Immature natural killer cell (primary cell): Measurements from ENCODE around the gene TKT. TPM values are rescaled to one million over a fixed set of nuclear protein-coding genes. Genes with fewer than 3 reads are reported as not detected.

Experiments used
- DNase-seq, 3 donors: peaks; one replicate each; pipeline ENCODE4 v3.0.0; 2022; ENCODE audit warnings: mixed read lengths in 1 of 3
- H3K27ac Mint-ChIP-seq, 6 donors: one replicate each; pipeline ENCODE4 v1.8.0; 2020; ENCODE audit warnings: mixed read lengths in 6 of 6, mild to moderate bottlenecking in 5 of 6, inconsistent platforms in 4 of 6, moderate library complexity in 3 of 6
- H3K27me3 Mint-ChIP-seq, 3 donors: one replicate each; pipeline ENCODE4 v1.8.0; 2020 to 2021; ENCODE audit warnings: low read depth in 3 of 3, mild to moderate bottlenecking in 3 of 3, mixed read lengths in 3 of 3, moderate library complexity in 3 of 3, inconsistent platforms in 1 of 3
- H3K36me3 Mint-ChIP-seq, 3 donors: one replicate each; pipeline ENCODE4 v1.8.0; 2020; ENCODE audit warnings: mixed read lengths in 3 of 3, inconsistent platforms in 2 of 3, mild to moderate bottlenecking in 2 of 3
- H3K4me1 Mint-ChIP-seq, 2 donors: one replicate each; pipeline ENCODE4 v1.8.0; 2020; ENCODE audit warnings: inconsistent platforms in 2 of 2, mild to moderate bottlenecking in 2 of 2, mixed read lengths in 2 of 2, moderate library complexity in 1 of 2
- H3K4me3 Mint-ChIP-seq, 5 donors: one replicate each; pipeline ENCODE4 v1.8.0; 2020; ENCODE audit warnings: mild to moderate bottlenecking in 5 of 5, mixed read lengths in 5 of 5, inconsistent platforms in 3 of 5, moderate library complexity in 3 of 5
- H3K9me3 Mint-ChIP-seq, 6 donors: one replicate each; pipeline ENCODE4 v1.8.0; 2020; ENCODE audit warnings: mild to moderate bottlenecking in 6 of 6, mixed read lengths in 6 of 6, inconsistent platforms in 4 of 6, moderate library complexity in 3 of 6
- polyA plus RNA-seq, 3 donors: library from polyadenylated mRNA; unstranded; fragments of 300-500 nt; fragmentation: Illumina TruSeq; gene quantifications; one replicate each; pipeline ENCODE4 v1.2.3, GENCODE V29; 2021

TKT gene
- polyA plus RNA-seq, 3 donors from 2014 or later, result 52.6 to 75.2 (median 69.3) TPM

GRCh38 chr3:53242155-53242554 lies 13.7 kb downstream of the TKT start:
- Mint-ChIP-seq H3K36me3 (peaks cover 0 to 8% (median 4%) of the 10 kb centered on the region in 3 donors), H3K4me1 (peaks cover 10% of the 10 kb centered on the region in 2 donors), H3K27me3 (peaks cover 0 to 1% (median 0%) of the 10 kb centered on the region in 3 donors), H3K27ac (peak overlapping the region in 1 of 6 donors; percentile 7), H3K4me3 (no peak overlapping the region), H3K9me3 (no peaks in the 10 kb centered on the region)
- no peak for DNase-seq

- Mint-ChIP-seq H3K4me1 (peaks cover 10% of the 10 kb centered on the region in 2 donors), H3K9me3 (no peaks in the 10 kb centered on the region), H3K4me3 (no peak overlapping the region), H3K27me3 (peaks cover 0 to 1% (median 0%) of the 10 kb centered on the region in 3 donors), H3K27ac (peak overlapping the region in 1 of 6 donors; percentile 11), H3K36me3 (peaks cover 0 to 8% (median 3%) of the 10 kb centered on the region in 3 donors)
- no peak for DNase-seq
Observed at GRCh38 chr3:53240989-53241972, 14.5 kb downstream of the TKT start.

GRCh38 chr3:53239800-53240199 lies 16.0 kb downstream of the TKT start:
- Mint-ChIP-seq H3K4me3 (no peak overlapping the region), H3K4me1 (peaks cover 7 to 10% of the 10 kb centered on the region in 2 donors)
- no peak for DNase-seq

GRCh38 chr3:53238886-53239285 lies 16.9 kb downstream of the TKT start:
- no peak overlapping the region for H3K4me3 Mint-ChIP-seq
- H3K36me3 Mint-ChIP-seq, result peaks cover 0 to 11% (median 0%) of the 10 kb centered on the region in 3 donors
- no peak for DNase-seq
- H3K4me1 Mint-ChIP-seq, result peaks cover 8 to 9% of the 10 kb centered on the region in 2 donors
- no peaks in the 10 kb centered on the region for H3K27me3 Mint-ChIP-seq
- no peak overlapping the region for H3K27ac Mint-ChIP-seq
- H3K9me3 Mint-ChIP-seq, result no peaks in the 10 kb centered on the region

More at GRCh38 chr3:53239800-53240199, 16.0 kb downstream of the TKT start:
- no peaks in the 10 kb centered on the region for H3K27me3 Mint-ChIP-seq
- H3K36me3 Mint-ChIP-seq, result peaks cover 0 to 11% (median 0%) of the 10 kb centered on the region in 3 donors
- H3K9me3 Mint-ChIP-seq, result no peaks in the 10 kb centered on the region
- no peak overlapping the region for H3K27ac Mint-ChIP-seq

GRCh38 chr3:53238051-53238850 lies 17.6 kb downstream of the TKT start:
- DNase-seq, result no peak
- Mint-ChIP-seq H3K9me3 (no peaks in the 10 kb centered on the region), H3K4me1 (peaks cover 2 to 4% of the 10 kb centered on the region in 2 donors), H3K36me3 (peaks cover 3 to 17% (median 4%) of the 10 kb centered on the region in 3 donors), H3K27me3 (peaks cover 0 to 1% (median 0%) of the 10 kb centered on the region in 3 donors), H3K4me3 (no peak overlapping the region), H3K27ac (no peak overlapping the region)

GRCh38 chr3:53236112-53236841 lies 19.5 kb downstream of the TKT start:
- peaks cover 0 to 1% (median 0%) of the 10 kb centered on the region in 3 donors for H3K27me3 Mint-ChIP-seq
- H3K4me1 Mint-ChIP-seq, result peaks cover 0 to 2% of the 10 kb centered on the region in 2 donors
- no peak overlapping the region for H3K4me3 Mint-ChIP-seq
- H3K9me3 Mint-ChIP-seq, result no peaks in the 10 kb centered on the region
- no peak for DNase-seq
- H3K36me3 Mint-ChIP-seq, result peaks cover 4 to 18% (median 4%) of the 10 kb centered on the region in 3 donors
- H3K27ac Mint-ChIP-seq, result peak overlapping the region in 1 of 6 donors; percentile 19

GRCh38 chr3:53235545-53235944 lies 20.3 kb downstream of the TKT start:
- no peaks in the 10 kb centered on the region for H3K9me3 Mint-ChIP-seq
- peaks cover 0 to 1% (median 0%) of the 10 kb centered on the region in 3 donors for H3K27me3 Mint-ChIP-seq

GRCh38 chr3:53234841-53235232 lies 21.0 kb downstream of the TKT start:
- H3K9me3 Mint-ChIP-seq, result no peaks in the 10 kb centered on the region
- H3K4me1 Mint-ChIP-seq, result peaks cover 0 to 2% of the 10 kb centered on the region in 2 donors
- H3K4me3 Mint-ChIP-seq, result no peak overlapping the region
- H3K27me3 Mint-ChIP-seq, result peaks cover 0 to 1% (median 0%) of the 10 kb centered on the region in 3 donors
- no peak overlapping the region for H3K27ac Mint-ChIP-seq
- no peak for DNase-seq
- H3K36me3 Mint-ChIP-seq, result peaks cover 4 to 16% (median 4%) of the 10 kb centered on the region in 3 donors

More at GRCh38 chr3:53235545-53235944, 20.3 kb downstream of the TKT start:
- Mint-ChIP-seq H3K4me3 (no peak overlapping the region), H3K4me1 (peaks cover 0 to 2% of the 10 kb centered on the region in 2 donors), H3K36me3 (peaks cover 4 to 18% (median 4%) of the 10 kb centered on the region in 3 donors), H3K27ac (peak overlapping the region in 1 of 6 donors; percentile 74)
- DNase-seq, result no peak

- no peak overlapping the region for H3K4me3 Mint-ChIP-seq
- peaks cover 0 to 2% (median 1%) of the 10 kb centered on the region in 3 donors for H3K27me3 Mint-ChIP-seq
- H3K4me1 Mint-ChIP-seq, result peaks cover 0 to 2% of the 10 kb centered on the region in 2 donors
- peaks cover 4 to 14% (median 4%) of the 10 kb centered on the region in 3 donors for H3K36me3 Mint-ChIP-seq
- no peak overlapping the region for H3K27ac Mint-ChIP-seq
- no peak for DNase-seq
- H3K9me3 Mint-ChIP-seq, result no peaks in the 10 kb centered on the region
Observed at GRCh38 chr3:53234130-53234840, 21.5 kb downstream of the TKT start.

GRCh38 chr3:53232641-53233377 lies 23.0 kb downstream of the TKT start:
- no peak for DNase-seq
- peaks cover 0 to 2% of the 10 kb centered on the region in 2 donors for H3K4me1 Mint-ChIP-seq
- H3K27me3 Mint-ChIP-seq, result peaks cover 0 to 2% (median 1%) of the 10 kb centered on the region in 3 donors
- no peaks in the 10 kb centered on the region for H3K9me3 Mint-ChIP-seq
- H3K36me3 Mint-ChIP-seq, result peaks cover 4 to 14% (median 8%) of the 10 kb centered on the region in 3 donors
- peak overlapping the region in 2 of 6 donors; percentile 13 to 45 for H3K27ac Mint-ChIP-seq
- H3K4me3 Mint-ChIP-seq, result no peak overlapping the region

- Mint-ChIP-seq H3K4me1 (peaks cover 0 to 2% of the 10 kb centered on the region in 2 donors), H3K27me3 (peaks cover 1 to 2% (median 2%) of the 10 kb centered on the region in 3 donors), H3K4me3 (no peak overlapping the region), H3K9me3 (no peaks in the 10 kb centered on the region), H3K27ac (no peak overlapping the region), H3K36me3 (peaks cover 10 to 21% (median 13%) of the 10 kb centered on the region in 3 donors)
- no peak for DNase-seq
Observed at GRCh38 chr3:53231532-53232511, 24.0 kb downstream of the TKT start.
